Endothelial cell of umbilical vein (primary cell): ENCODE results near the gene SPON1. TPM values are rescaled to one million over a fixed set of nuclear protein-coding genes. Genes with fewer than 3 reads are reported as not detected.

ENCODE experiments used
- BruUV-seq: library from RNA; stranded (reverse); fragments of 400-500 nt; replicated peaks from 2 replicates; lab custom pipeline; 2021; lab: Mats Ljungman, UMichigan
- CTCF ChIA-PET: fragments of 300-600, 350-600 bp; sonication (Branson Sonifier 250); formaldehyde crosslinking; loops from one replicate; lab custom pipeline; 2021; ENCODE audit warnings: antibody characterized with exemption, inconsistent platforms; lab: Charles Lee
- POLR2A ChIA-PET: fragments of 300-600, 350-600 bp; sonication (Branson Sonifier 250); formaldehyde crosslinking; loops from one replicate; lab custom pipeline; 2021; ENCODE audit warnings: antibody characterized with exemption, inconsistent platforms; lab: Charles Lee
- DNase-seq: peaks from one replicate; pipeline ENCODE4 v3.0.0-alpha.2; 2011; ENCODE audit warnings: low read depth, low spot score
- FAIRE-seq: peaks from 2 replicates; lab custom pipeline; 2011; peaks lifted over from hg19 to GRCh38; lab: Jason Lieb, UNC
- H2AFZ ChIP-seq: 2 replicates; pipeline ENCODE4 v1.6.0; 2012; ENCODE audit warnings: low read depth, low read length, control low read depth, inconsistent platforms
- H3K27ac ChIP-seq: 2 replicates; pipeline ENCODE4 v1.5.1; 2011; ENCODE audit warnings: low read depth, mild to moderate bottlenecking, control low read depth, low read length, moderate library complexity; ENCODE audit not compliant: insufficient read depth
- H3K27me3 ChIP-seq, 2 experiments: 2 replicates each; pipeline versions ENCODE4 v1.6.0 to v1.6.1; 2011; ENCODE audit warnings: low read length in 2 of 2, mixed read lengths in 1 of 2; ENCODE audit not compliant: control insufficient read depth in 2 of 2, insufficient read depth in 2 of 2
- H3K36me3 ChIP-seq, 2 experiments: 2 replicates in 1 of 2; 3 replicates in 1 of 2; pipeline ENCODE4 v1.5.1; 2011; ENCODE audit warnings: low read length in 2 of 2, mild to moderate bottlenecking in 1 of 2, moderate library complexity in 1 of 2; ENCODE audit not compliant: control insufficient read depth in 2 of 2, insufficient read depth in 2 of 2; ENCODE audit errors: extremely low read depth in 1 of 2
- H3K4me1 ChIP-seq: 3 replicates; pipeline ENCODE4 v1.5.1; 2011; ENCODE audit warnings: mild to moderate bottlenecking, low read length; ENCODE audit not compliant: control insufficient read depth, insufficient read depth; ENCODE audit errors: extremely low read depth
- H3K4me2 ChIP-seq: 2 replicates; pipeline ENCODE4 v1.6.1; 2011; ENCODE audit warnings: low read length, control low read depth, mixed read lengths; ENCODE audit not compliant: insufficient read depth
- H3K4me3 ChIP-seq, 3 experiments: fragments of 200-600 bp in 1 of 3; sonication (generic), shearing (Covaris generic) in 1 of 3; replicated peaks in 1 of 3; 2 replicates each; pipeline ENCODE4 v1.5.1; 2011 to 2016; ENCODE audit warnings: control low read depth in 3 of 3, low read length in 3 of 3, mild to moderate bottlenecking in 2 of 3, inconsistent platforms in 1 of 3, low read depth in 1 of 3, moderate library complexity in 1 of 3; ENCODE audit not compliant: insufficient read depth in 1 of 3
- H3K79me2 ChIP-seq: 2 replicates; pipeline ENCODE4 v1.6.0; 2012; ENCODE audit warnings: low read length, inconsistent platforms; ENCODE audit not compliant: control insufficient read depth, insufficient read depth
- H3K9ac ChIP-seq: replicated peaks from 2 replicates; pipeline ENCODE3; 2011; ENCODE audit warnings: low read length, control low read depth; ENCODE audit not compliant: insufficient read depth; ENCODE audit errors: extremely low read depth
- H3K9me1 ChIP-seq: replicated peaks from 3 replicates; pipeline ENCODE4 v1.6.0; 2011; ENCODE audit warnings: mild to moderate bottlenecking, low read length; ENCODE audit not compliant: control insufficient read depth, insufficient read depth; ENCODE audit errors: extremely low read depth
- H3K9me3 ChIP-seq: replicated peaks from 2 replicates; pipeline ENCODE4 v1.5.1; 2012; ENCODE audit warnings: low read length, inconsistent platforms; ENCODE audit not compliant: control insufficient read depth, insufficient read depth
- H4K20me1 ChIP-seq: replicated peaks from 2 replicates; pipeline ENCODE3; 2011; ENCODE audit warnings: mild to moderate bottlenecking, low read length; ENCODE audit not compliant: control insufficient read depth, insufficient read depth; ENCODE audit errors: extremely low read depth
- EZH2 ChIP-seq: IDR thresholded peaks from 2 replicates; pipeline ENCODE4 v1.6.1; 2012; ENCODE audit warnings: borderline replicate concordance, low read depth, mild to moderate bottlenecking, moderate library complexity, low read length, inconsistent platforms; ENCODE audit not compliant: severe bottlenecking
- FOS ChIP-seq: IDR thresholded peaks from 2 replicates; pipeline ENCODE4 v1.6.1; 2011; ENCODE audit warnings: mild to moderate bottlenecking, low read length, moderate library complexity, borderline replicate concordance; ENCODE audit not compliant: insufficient read depth
- GATA2 ChIP-seq: IDR thresholded peaks from 2 replicates; pipeline ENCODE4 v1.7.0; 2011; ENCODE audit warnings: low read depth, mild to moderate bottlenecking, moderate library complexity, mixed read lengths, low read length; ENCODE audit not compliant: insufficient read length, insufficient read depth
- JUN ChIP-seq: IDR thresholded peaks from 2 replicates; pipeline ENCODE4 v1.6.1; 2011; ENCODE audit warnings: borderline replicate concordance, low read depth; ENCODE audit not compliant: insufficient read length, insufficient read depth
- MYC ChIP-seq: IDR thresholded peaks from one replicate; pipeline ENCODE4 v1.6.1; 2011; ENCODE audit warnings: mild to moderate bottlenecking, low read depth, low read length
- POLR2A ChIP-seq: IDR thresholded peaks from 2 replicates; pipeline ENCODE4 v1.6.1; 2012; ENCODE audit warnings: low read depth, mild to moderate bottlenecking, control low read depth, low read length
- POLR2AphosphoS5 ChIP-seq: IDR thresholded peaks from 2 replicates; pipeline ENCODE4 v1.6.1; 2012; ENCODE audit warnings: low read depth, mild to moderate bottlenecking, control low read depth, low read length, moderate library complexity; ENCODE audit not compliant: insufficient read depth
- dilution Hi-C: fragments of 300-500 bp; cut with MboI; formaldehyde crosslinking; loops from one replicate; pipeline ENCODE4 v1.15.0; 2019; ENCODE audit warnings: low sequenced_read_pairs; ENCODE audit not compliant: extremely low pct_ligation_motif_present
- intact Hi-C: fragments of 100-400 bp; cut with micrococcal nuclease; formaldehyde crosslinking; loops from one replicate; pipeline ENCODE4 v1.10.0; 2022
- polyA plus RNA-seq, 4 experiments: library from polyadenylated mRNA; depleted of rRNA in 3 of 4; stranded (reverse) in 3 of 4; unstranded in 1 of 4; fragments of >200 nt; gene quantifications; 2 replicates each; pipeline versions ENCODE4 v1.2.1 to v1.2.3, GENCODE V29; 2011 to 2012; ENCODE audit warnings: missing spikeins in 1 of 4
- total RNA-seq: library from RNA; stranded (reverse); gene quantifications from 2 replicates; pipeline ENCODE4 v1.2.3, GENCODE V29; 2021
- TF ChIP-seq, protein P1 (sequence below): IDR thresholded peaks from 2 replicates; pipeline ENCODE4 v1.6.1; 2011; ENCODE audit not compliant: insufficient read depth, insufficient read length
- TF ChIP-seq, protein P2 (sequence below), 2 donors: IDR thresholded peaks; 1 replicate in 1 of 2; 2 replicates in 1 of 2; pipeline ENCODE4 v1.5.1; 2011; ENCODE audit warnings: low read length in 2 of 2, mild to moderate bottlenecking in 2 of 2, moderate library complexity in 2 of 2, control low read depth in 1 of 2, inconsistent platforms in 1 of 2, low read depth in 1 of 2; ENCODE audit not compliant: insufficient read depth in 1 of 2; ENCODE audit errors: extremely low read depth in 1 of 2

SPON1 gene
- total and polyA plus RNA-seq, 2 donors (not counting 3 experiments of a cell fraction or from before 2014, with no cell fraction given) = 0.31 TPM; not detected in 1

DNA sequence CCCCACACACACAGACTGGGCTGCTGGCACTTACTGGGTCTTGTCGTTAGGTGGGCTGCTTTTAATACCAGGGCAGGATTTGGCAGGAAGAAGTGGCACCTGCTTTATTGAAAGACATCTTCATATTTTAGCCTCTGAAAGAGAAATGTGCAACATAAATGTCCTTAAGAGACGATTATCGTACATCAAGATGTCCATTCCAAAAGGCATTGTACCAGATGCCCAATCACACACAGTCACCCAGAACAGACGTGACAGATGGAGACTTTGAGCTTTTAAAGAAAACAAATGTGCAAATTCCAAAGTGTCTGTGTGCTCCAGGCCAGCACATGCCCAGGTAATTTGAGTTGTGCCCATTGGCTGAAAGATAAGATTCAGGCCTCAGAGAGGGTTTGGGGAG lies 240.8 kb downstream of the SPON1 start:
- no TSS peak for BruUV-seq
- TF ChIP-seq EZH2 = no peak
- no peak for TF ChIP-seq JUN
- no peak for TF ChIP-seq FOS
- TF ChIP-seq, protein P1, sequence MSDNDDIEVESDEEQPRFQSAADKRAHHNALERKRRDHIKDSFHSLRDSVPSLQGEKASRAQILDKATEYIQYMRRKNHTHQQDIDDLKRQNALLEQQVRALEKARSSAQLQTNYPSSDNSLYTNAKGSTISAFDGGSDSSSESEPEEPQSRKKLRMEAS = no peak
- TF ChIP-seq GATA2 = no peak
- TF ChIP-seq POLR2AphosphoS5 = no peak
- no peak for TF ChIP-seq POLR2A
- no peak for TF ChIP-seq MYC
- TF ChIP-seq, protein P2, sequence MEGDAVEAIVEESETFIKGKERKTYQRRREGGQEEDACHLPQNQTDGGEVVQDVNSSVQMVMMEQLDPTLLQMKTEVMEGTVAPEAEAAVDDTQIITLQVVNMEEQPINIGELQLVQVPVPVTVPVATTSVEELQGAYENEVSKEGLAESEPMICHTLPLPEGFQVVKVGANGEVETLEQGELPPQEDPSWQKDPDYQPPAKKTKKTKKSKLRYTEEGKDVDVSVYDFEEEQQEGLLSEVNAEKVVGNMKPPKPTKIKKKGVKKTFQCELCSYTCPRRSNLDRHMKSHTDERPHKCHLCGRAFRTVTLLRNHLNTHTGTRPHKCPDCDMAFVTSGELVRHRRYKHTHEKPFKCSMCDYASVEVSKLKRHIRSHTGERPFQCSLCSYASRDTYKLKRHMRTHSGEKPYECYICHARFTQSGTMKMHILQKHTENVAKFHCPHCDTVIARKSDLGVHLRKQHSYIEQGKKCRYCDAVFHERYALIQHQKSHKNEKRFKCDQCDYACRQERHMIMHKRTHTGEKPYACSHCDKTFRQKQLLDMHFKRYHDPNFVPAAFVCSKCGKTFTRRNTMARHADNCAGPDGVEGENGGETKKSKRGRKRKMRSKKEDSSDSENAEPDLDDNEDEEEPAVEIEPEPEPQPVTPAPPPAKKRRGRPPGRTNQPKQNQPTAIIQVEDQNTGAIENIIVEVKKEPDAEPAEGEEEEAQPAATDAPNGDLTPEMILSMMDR (IDR thresholded peaks at IDR 0.05; ENCODE audit: extremely low read depth in 1 of 2, insufficient read depth in 1 of 2, low read depth in 1 of 2, low read length in 2 of 2) = no peak
- no peaks in the 10 kb centered on the region for H3K27me3 ChIP-seq

More for the DNA sequence above, 240.8 kb downstream of the SPON1 start:
- CTCF ChIA-PET = no interaction called here
- no peaks in the 10 kb centered on the region for H3K79me2 ChIP-seq
- no peak overlapping the region for H2AFZ ChIP-seq
- DNase-seq = no peak
- H3K9me3 ChIP-seq = no peaks in the 10 kb centered on the region
- POLR2A ChIA-PET = no interaction called here
- no peak overlapping the region for H3K9ac ChIP-seq
- H3K4me1 ChIP-seq = no peaks in the 10 kb centered on the region
- FAIRE-seq = no peak
- no peaks in the 10 kb centered on the region for H3K36me3 ChIP-seq
- no peak overlapping the region for H3K4me2 ChIP-seq
- dilution Hi-C loops (no loop called here), intact Hi-C loops (no loop called here)
- no peak overlapping the region for H3K27ac ChIP-seq
- no peaks in the 10 kb centered on the region for H3K9me1 ChIP-seq
- H3K4me3 ChIP-seq = no peak overlapping the region
- H4K20me1 ChIP-seq = no peaks in the 10 kb centered on the region
